Measurements from ENCODE around the gene SLC5A8.

The SLC5A8 gene

DNA sequence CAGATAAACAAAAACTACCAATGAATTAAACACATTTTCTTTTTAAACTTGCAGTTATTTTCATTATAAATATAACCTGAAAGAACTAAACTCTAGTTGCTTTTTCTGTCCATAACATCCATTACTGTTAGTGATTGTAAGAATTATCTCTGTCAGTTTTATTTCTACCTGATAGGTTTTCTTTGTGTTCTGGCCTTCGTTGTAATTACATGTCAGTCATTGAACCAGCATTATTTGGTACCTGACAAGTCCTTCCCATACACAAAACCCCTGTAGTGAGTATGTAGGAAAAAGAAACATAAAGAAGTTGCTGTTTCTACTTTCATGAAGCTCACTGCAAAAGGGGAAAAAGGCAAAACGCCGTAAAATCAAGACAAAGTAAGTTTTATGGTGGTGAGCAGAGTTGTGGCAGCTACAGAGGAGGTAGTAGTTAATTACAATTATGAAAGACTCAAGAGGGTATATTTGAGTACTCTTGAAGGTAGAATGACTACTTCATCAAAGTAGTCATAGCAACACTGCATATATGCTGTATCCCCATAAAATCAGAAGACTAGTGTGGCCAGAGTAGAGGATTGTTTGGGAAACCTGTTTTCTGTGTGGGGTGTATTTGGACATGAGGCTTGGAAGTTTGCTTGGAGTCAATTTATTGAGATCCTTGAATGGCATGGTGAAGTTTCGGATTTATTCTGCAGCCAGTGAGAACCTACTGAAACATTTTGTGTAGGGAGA is 102.8 kb downstream of the SLC5A8 start:
- TF ChIP-seq, protein P1, sequence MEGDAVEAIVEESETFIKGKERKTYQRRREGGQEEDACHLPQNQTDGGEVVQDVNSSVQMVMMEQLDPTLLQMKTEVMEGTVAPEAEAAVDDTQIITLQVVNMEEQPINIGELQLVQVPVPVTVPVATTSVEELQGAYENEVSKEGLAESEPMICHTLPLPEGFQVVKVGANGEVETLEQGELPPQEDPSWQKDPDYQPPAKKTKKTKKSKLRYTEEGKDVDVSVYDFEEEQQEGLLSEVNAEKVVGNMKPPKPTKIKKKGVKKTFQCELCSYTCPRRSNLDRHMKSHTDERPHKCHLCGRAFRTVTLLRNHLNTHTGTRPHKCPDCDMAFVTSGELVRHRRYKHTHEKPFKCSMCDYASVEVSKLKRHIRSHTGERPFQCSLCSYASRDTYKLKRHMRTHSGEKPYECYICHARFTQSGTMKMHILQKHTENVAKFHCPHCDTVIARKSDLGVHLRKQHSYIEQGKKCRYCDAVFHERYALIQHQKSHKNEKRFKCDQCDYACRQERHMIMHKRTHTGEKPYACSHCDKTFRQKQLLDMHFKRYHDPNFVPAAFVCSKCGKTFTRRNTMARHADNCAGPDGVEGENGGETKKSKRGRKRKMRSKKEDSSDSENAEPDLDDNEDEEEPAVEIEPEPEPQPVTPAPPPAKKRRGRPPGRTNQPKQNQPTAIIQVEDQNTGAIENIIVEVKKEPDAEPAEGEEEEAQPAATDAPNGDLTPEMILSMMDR (IDR thresholded peaks at IDR 0.05; ENCODE audit: low read depth, low read length, missing control alignments): no peak
- DNase-seq (ENCODE audit: extremely low read depth, low read depth): no peak

More for the DNA sequence above, 102.8 kb downstream of the SLC5A8 start:
- H3K4me3 ChIP-seq (replicated peaks; ENCODE audit: low read depth, low read length): no peak overlapping the region
